ENCODE measurements around the gene ADAMTS14.
"Not testable (repeated sequence)": the region's sequence is repeated elsewhere in the genome, so short reads cannot be mapped to it uniquely, and the experiment has no call there.

Gene ADAMTS14

DNA sequence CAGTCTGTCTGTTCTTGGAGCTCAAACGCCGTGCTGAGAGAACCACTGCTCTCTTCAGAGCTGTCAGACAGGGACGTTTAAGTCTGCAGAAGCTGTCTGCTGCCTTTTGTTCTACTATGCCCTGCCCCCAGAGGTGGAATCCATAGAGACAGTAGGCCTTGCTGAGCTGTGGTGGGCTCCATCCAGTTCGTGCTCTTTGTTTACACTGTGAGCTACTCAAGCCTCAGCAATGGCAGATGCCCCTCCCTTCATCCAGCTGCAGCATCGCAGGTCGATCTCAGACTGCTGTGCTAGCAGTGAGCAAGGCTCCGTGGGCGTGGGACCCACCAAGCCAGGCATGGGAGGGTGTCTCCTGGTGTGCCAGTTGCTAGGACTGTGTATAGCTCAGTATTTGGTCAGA is 27.3 kb upstream of the ADAMTS14 start:
- H3K4me3 ChIP-seq; H3K9me3 ChIP-seq (ENCODE audit: low read depth, low read length); H3K27ac ChIP-seq; H3K9ac ChIP-seq (ENCODE audit: insufficient read length); DNase-seq (ENCODE audit: low read depth, low spot score); H3K36me3 ChIP-seq (ENCODE audit: insufficient read depth, low read length): not testable (repeated sequence)

GRCh38 chr10:70647086-70647485 is 25.2 kb upstream of the ADAMTS14 start:
- H3K9me3 ChIP-seq (ENCODE audit: low read depth, low read length): no peaks in the 10 kb centered on the region
- H3K4me3 ChIP-seq: no peak overlapping the region
- no peak for DNase-seq (ENCODE audit: low read depth, low spot score)
- TF ChIP-seq POLR2AphosphoS5 (IDR thresholded peaks at IDR 0.05; ENCODE audit: borderline replicate concordance, low read depth, low read length) (no peak), EZH2 (IDR thresholded peaks at IDR 0.05) (no peak), FOXP2 (optimal IDR thresholded peaks at IDR 0.05; ENCODE audit: control extremely low read depth, extremely low read length, insufficient read depth) (no peak)
- H3K27ac ChIP-seq: no peak overlapping the region
- no peaks in the 10 kb centered on the region for H3K36me3 ChIP-seq (ENCODE audit: insufficient read depth, low read length)
- no peak overlapping the region for H3K9ac ChIP-seq (ENCODE audit: insufficient read length)

GRCh38 chr10:70648427-70648826 is 23.9 kb upstream of the ADAMTS14 start:
- DNase-seq (ENCODE audit: low read depth, low spot score): no peak
- Histone ChIP-seq H3K4me3 (no peak overlapping the region), H3K9me3 (ENCODE audit: low read depth, low read length) (no peaks in the 10 kb centered on the region), H3K27ac (no peak overlapping the region), H3K9ac (ENCODE audit: insufficient read length) (no peak overlapping the region), H3K36me3 (ENCODE audit: insufficient read depth, low read length) (no peaks in the 10 kb centered on the region)
- no peak for TF ChIP-seq FOXP2 (optimal IDR thresholded peaks at IDR 0.05; ENCODE audit: control extremely low read depth, extremely low read length, insufficient read depth)
- TF ChIP-seq EZH2 (IDR thresholded peaks at IDR 0.05): no peak
- no peak for TF ChIP-seq POLR2AphosphoS5 (IDR thresholded peaks at IDR 0.05; ENCODE audit: borderline replicate concordance, low read depth, low read length)

GRCh38 chr10:70649526-70649925 is 22.8 kb upstream of the ADAMTS14 start:
- Histone ChIP-seq H3K27ac (no peak overlapping the region), H3K36me3 (ENCODE audit: insufficient read depth, low read length) (no peaks in the 10 kb centered on the region), H3K9me3 (ENCODE audit: low read depth, low read length) (no peaks in the 10 kb centered on the region), H3K9ac (ENCODE audit: insufficient read length) (no peak overlapping the region), H3K4me3 (no peak overlapping the region)
- DNase-seq (ENCODE audit: low read depth, low spot score): no peak
- TF ChIP-seq POLR2AphosphoS5 (IDR thresholded peaks at IDR 0.05; ENCODE audit: borderline replicate concordance, low read depth, low read length) (no peak), FOXP2 (optimal IDR thresholded peaks at IDR 0.05; ENCODE audit: control extremely low read depth, extremely low read length, insufficient read depth) (no peak), EZH2 (IDR thresholded peaks at IDR 0.05) (no peak)

GRCh38 chr10:70650104-70650503 is 22.2 kb upstream of the ADAMTS14 start:
- TF ChIP-seq POLR2AphosphoS5 (IDR thresholded peaks at IDR 0.05; ENCODE audit: borderline replicate concordance, low read depth, low read length): no peak
- no peak for TF ChIP-seq FOXP2 (optimal IDR thresholded peaks at IDR 0.05; ENCODE audit: control extremely low read depth, extremely low read length, insufficient read depth)
- TF ChIP-seq EZH2 (IDR thresholded peaks at IDR 0.05): no peak
- no peak for DNase-seq (ENCODE audit: low read depth, low spot score)
- no peaks in the 10 kb centered on the region for H3K36me3 ChIP-seq (ENCODE audit: insufficient read depth, low read length)
- no peak overlapping the region for H3K9ac ChIP-seq (ENCODE audit: insufficient read length)
- no peaks in the 10 kb centered on the region for H3K9me3 ChIP-seq (ENCODE audit: low read depth, low read length)
- H3K27ac ChIP-seq: no peak overlapping the region
- no peak overlapping the region for H3K4me3 ChIP-seq

DNA sequence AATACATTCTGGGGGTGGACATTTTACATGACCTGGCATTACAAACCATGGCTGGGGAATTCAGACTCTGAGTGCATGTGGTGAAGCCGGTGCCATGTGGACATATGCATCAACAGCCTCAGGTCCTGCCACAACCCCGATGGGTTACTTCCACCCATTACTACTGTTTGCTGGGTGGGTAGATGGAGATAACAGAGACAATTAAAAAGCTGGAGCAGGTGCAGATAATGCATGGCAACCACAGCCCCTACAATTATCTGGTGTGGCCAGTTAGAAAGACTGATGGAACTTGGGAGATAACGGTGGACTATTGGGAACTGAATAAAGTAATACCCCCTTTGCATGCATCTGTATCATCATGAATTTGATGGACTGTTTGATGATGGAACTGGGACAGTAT is 21.6 kb upstream of the ADAMTS14 start:
- TF ChIP-seq POLR2AphosphoS5 (IDR thresholded peaks at IDR 0.05; ENCODE audit: borderline replicate concordance, low read depth, low read length): no peak
- TF ChIP-seq FOXP2 (optimal IDR thresholded peaks at IDR 0.05; ENCODE audit: control extremely low read depth, extremely low read length, insufficient read depth): no peak
- TF ChIP-seq EZH2 (IDR thresholded peaks at IDR 0.05): no peak
- Histone ChIP-seq H3K9ac (ENCODE audit: insufficient read length) (no peak overlapping the region), H3K9me3 (ENCODE audit: low read depth, low read length) (no peaks in the 10 kb centered on the region), H3K27ac (no peak overlapping the region), H3K36me3 (ENCODE audit: insufficient read depth, low read length) (no peaks in the 10 kb centered on the region), H3K4me3 (no peak overlapping the region)
- DNase-seq (ENCODE audit: low read depth, low spot score): no peak

- Histone ChIP-seq H3K27ac (no peak overlapping the region), H3K9me3 (ENCODE audit: low read depth, low read length) (no peaks in the 10 kb centered on the region), H3K36me3 (ENCODE audit: insufficient read depth, low read length) (no peaks in the 10 kb centered on the region), H3K4me3 (no peak overlapping the region), H3K9ac (ENCODE audit: insufficient read length) (no peak overlapping the region)
- TF ChIP-seq FOXP2 (optimal IDR thresholded peaks at IDR 0.05; ENCODE audit: control extremely low read depth, extremely low read length, insufficient read depth): no peak
- no peak for TF ChIP-seq POLR2AphosphoS5 (IDR thresholded peaks at IDR 0.05; ENCODE audit: borderline replicate concordance, low read depth, low read length)
- no peak for TF ChIP-seq EZH2 (IDR thresholded peaks at IDR 0.05)
- no peak for DNase-seq (ENCODE audit: low read depth, low spot score)
Observed at GRCh38 chr10:70651661-70652060, 20.6 kb upstream of the ADAMTS14 start.

DNA sequence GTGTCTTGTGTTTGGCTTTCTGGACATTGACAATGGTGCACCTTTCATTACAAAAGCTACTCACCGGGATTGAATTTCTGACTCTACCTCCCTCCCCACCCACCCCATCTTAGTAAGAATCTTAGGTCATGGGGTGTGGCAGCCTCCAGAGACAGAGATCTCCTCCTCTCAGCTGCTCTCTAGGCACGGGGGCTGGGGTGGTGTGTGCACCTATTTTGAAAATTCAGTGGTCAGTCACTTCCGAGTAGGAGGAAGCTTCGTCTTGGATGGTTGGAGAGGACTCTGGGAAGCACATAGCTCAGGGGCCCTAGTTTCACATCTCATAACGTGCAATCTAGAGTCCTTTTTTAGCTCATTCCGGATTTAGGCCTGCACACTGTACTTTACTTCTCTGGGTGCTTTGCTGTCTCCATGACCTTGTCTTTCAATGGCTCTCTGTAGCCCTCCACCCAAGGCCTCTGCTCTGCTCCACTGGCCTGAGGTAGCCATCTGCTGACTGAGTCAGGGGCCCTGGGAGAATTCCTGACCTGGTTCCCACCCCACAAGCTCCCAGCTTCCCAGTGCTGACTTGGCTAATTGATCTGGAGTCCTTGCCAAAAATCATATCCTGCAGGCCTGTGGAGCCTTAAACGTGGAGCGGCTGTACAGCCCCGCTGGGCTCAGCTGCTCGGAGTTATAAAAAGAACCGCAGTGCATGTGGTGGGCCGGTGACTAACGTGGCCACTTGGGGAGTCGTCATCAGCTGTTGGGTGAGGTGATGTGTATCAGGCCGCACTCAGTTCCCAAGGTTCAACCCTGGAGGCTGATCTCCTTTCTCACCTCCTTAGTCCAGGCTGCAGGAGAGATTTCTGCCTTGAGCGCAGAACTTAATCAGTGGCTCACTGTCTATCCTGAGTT is 19.3 kb upstream of the ADAMTS14 start:
- Histone ChIP-seq H3K9me3 (ENCODE audit: low read depth, low read length) (no peaks in the 10 kb centered on the region), H3K27ac (no peak overlapping the region), H3K4me3 (no peak overlapping the region), H3K36me3 (ENCODE audit: insufficient read depth, low read length) (no peaks in the 10 kb centered on the region), H3K9ac (ENCODE audit: insufficient read length) (no peak overlapping the region)
- DNase-seq (ENCODE audit: low read depth, low spot score): no peak
- TF ChIP-seq FOXP2 (optimal IDR thresholded peaks at IDR 0.05; ENCODE audit: control extremely low read depth, extremely low read length, insufficient read depth) (no peak), EZH2 (IDR thresholded peaks at IDR 0.05) (no peak), POLR2AphosphoS5 (IDR thresholded peaks at IDR 0.05; ENCODE audit: borderline replicate concordance, low read depth, low read length) (no peak)

- no peak for DNase-seq (ENCODE audit: low read depth, low spot score)
- H3K4me3 ChIP-seq: no peak overlapping the region
- H3K9ac ChIP-seq (ENCODE audit: insufficient read length): no peak overlapping the region
- no peaks in the 10 kb centered on the region for H3K36me3 ChIP-seq (ENCODE audit: insufficient read depth, low read length)
- no peak for TF ChIP-seq EZH2 (IDR thresholded peaks at IDR 0.05)
- no peak for TF ChIP-seq FOXP2 (optimal IDR thresholded peaks at IDR 0.05; ENCODE audit: control extremely low read depth, extremely low read length, insufficient read depth)
- TF ChIP-seq POLR2AphosphoS5 (IDR thresholded peaks at IDR 0.05; ENCODE audit: borderline replicate concordance, low read depth, low read length): no peak
- no peaks in the 10 kb centered on the region for H3K9me3 ChIP-seq (ENCODE audit: low read depth, low read length)
- H3K27ac ChIP-seq: no peak overlapping the region
Observed at GRCh38 chr10:70655316-70655715, 17.0 kb upstream of the ADAMTS14 start.
